NCI-H82 treated with DMSO at 0.1 percent for 48 hours (cell line): ENCODE measurements around the gene IRAK1BP1.
"Not testable (repeated sequence)": the region's sequence is repeated elsewhere in the genome, so short reads cannot be mapped to it uniquely, and the experiment has no call there.

Source experiments
- DNase-seq: peaks from one replicate; lab custom pipeline; 2025; ENCODE audit not compliant: unreplicated experiment; lab: John Stamatoyannopoulos, UW

IRAK1BP1 gene

DNA sequence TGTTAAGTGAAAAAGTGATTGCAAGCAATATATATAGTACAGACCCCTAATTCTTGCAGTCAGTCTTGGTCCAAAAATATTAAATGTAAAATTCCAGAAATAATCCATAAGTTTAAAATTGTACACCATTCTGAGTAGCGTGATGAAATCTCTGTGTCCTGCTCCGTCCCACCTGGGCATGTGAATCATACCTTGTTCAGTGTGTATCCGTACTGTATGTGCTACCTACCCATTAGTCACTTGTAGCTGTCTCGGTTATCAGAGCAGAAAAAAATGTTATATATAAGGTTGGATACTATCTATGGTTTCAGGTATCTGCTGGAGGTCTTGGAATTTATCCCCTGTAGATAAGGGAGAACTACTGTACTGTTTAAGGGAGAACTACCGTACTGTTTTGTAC, 16.3 kb downstream of the IRAK1BP1 start:
- no peak for DNase-seq

DNA sequence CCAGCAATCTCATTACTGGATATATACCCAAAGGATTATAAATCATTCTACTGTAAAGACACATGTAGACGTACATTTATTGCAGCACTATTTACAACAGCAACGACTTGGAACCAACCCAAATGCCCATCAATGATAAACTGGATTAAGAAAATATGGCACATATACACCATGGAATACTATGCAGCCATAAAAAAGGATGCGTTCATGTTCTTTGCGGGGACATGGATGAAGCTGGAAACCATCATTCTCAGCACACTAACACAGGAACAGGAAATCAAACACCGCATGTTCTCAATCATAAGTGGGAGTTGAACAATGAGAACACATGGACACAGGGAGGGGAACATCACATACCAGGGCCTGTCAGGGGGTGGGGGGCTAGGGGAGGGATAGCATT, 22.6 kb downstream of the IRAK1BP1 start:
- not testable (repeated sequence) for DNase-seq

DNA sequence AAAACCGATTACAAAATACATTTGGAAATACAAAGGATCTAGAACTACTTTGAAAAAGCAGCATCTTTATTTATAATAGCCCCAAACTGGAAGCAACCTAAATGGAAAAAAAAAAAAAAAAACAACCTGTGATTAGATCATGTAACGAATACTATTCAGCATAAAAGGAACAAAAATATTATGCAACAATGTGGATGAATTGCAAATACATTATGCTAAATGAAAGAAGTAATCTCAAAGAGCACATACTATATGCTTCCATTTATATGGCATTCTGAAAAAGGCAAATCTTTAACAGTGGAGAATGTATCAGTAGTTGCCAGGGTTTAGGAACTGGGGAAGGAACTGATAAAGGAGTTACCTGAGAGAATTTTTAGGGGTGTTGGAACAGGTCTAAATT, 28.9 kb downstream of the IRAK1BP1 start:
- DNase-seq = no peak

DNA sequence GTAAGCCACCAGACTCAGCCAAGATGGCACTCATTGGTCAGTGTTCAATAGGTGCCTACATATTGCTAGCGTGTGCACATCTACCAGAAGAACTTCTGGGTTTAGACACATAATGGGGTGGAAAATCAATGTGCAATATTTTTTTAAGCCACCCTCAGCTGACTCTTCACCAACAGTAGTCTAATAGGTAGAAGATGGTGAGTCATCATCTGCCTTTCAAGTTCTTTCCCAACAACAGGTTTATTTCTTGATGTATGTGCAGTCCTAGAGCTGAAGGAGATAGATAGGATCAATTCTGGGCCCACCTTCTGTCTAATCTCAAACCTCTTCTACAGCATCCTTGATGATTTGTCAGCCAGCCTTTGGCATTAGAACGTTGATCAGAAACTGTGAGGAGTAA, 41.3 kb downstream of the IRAK1BP1 start:
- DNase-seq = no peak

DNA sequence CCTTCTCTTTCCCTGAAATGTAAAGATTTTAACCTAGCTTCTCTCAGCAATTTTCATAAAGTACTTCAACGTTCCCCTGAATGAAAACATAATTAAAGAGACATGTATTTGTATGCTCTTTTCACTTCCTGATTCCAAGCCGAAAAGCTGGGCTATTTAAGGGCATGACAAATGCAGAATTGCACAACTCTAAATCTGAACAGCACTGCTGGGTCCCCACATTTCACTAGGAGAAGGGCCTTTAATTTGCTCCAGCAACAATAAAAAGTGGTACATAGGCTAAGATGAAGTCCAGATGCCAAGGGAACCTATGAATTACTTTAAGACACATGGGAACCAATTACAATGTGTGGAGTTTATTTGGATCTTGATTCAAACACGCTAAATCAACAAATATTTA, 42.0 kb downstream of the IRAK1BP1 start:
- DNase-seq = no peak

DNA sequence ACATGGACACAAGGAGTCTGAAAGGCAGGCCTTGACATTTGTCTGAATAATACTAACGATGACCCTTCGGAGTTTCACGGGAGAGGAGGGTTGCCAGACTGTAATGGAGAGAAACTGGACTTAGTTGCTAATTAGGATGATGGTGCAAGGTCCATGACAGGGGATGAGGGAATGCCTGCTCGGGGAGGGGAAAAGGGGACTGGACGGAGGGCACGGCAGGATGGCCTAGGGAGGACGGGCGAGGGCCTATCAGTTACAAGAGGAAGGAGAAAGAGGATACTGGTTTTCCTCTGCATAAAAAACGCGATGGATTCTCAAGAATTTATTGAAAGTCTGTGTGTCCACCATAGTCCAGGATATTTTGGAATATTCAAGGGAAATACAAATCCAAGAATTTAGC, 42.7 kb downstream of the IRAK1BP1 start:
- no peak for DNase-seq

DNA sequence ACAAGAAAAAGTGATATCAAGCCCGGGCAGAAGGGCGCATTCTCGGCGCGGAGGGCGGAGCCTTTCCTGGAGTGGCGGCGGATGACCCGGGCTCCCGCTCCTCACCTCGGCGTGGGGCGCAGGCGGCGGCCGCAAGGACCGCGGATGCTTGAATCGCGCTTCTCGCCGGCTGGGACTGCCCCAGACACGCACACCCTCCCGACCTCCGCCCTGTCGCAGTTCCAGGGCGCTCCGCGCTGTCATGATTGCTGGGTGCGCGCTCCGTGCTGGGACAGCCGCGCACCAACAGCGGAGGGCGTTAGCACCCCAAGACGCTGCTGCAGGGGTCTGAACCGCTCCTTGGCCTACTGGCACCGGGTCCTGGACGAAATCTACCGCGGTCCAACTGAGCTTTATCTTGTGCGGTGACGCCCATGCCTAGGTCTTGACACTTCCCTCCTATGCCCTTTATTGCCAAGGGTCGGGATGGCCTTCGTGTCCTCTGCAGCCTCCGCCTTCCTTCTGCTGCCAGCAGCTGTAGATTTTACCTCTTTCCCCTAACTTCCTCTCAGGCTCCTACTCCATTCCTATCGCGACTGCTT, 43.3 kb downstream of the IRAK1BP1 start:
- no peak for DNase-seq

DNA sequence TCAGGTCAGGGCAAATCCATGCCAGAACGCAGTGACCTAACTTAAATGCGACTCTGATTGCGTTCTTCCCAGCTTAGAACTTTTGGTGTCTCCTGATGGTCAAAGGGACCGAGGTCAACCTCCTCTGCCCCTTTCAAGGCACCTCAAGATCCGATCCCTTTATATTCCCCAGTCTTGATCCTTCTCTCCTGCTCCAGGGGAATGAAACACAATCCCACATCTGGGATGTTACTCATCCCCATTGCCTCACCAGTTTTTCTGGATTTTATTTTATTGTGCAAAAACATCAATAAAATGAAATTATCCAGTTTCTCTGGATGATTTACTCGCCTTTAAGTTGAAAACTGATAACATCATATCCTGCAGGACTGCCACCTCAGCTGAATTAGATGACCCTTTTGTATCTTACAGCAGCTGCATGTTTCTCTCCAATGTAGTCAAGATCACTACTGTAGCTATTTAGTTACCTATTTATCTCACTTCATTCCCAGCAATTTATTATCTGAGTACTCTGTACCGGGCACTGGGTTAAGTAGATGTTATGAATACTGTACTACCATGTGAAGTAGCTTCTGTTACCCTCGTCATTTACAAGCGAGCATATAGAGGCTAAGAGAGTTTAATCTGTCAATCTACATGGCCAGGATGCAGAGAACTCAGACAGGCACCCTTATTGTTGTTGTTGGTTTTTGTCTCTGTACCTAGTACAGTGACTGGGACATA, 44.0 kb downstream of the IRAK1BP1 start:
- no peak for DNase-seq

DNA sequence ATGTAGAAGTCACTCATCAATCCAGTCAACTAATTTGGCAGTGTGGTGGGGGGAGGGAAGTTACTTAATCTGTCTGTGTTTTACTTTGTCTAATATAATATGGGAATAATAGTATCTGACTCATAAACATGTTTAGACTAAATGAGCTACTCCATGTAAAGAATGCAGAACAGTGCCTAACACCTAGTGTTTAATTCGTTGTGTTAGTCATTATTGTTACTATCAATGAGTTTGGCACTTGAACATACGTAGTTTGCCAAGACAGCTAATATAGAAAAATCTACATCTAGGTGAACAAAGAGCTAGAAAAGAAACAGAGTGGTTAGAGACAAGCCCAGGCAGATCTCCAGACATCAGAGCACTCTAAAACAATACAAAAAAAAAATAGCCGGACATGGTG, 49.1 kb downstream of the IRAK1BP1 start:
- no peak for DNase-seq

DNA sequence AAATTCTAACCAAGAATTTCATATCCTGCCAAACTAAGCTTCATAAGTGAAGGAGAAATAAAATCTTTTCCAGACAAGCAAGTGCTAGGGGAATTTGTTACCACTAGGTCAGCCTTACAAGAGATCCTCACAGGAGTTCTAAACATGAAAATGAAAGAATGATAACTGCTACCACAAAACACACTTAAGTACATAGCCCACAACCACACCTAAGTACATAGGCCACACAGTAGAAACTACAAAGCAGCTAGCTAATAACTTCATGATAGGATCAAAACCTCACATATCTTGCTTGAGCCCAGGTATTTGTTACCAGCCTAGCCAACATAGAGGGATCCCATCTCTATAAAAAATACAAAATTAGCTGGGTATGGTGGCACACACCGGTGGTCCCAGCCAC, 50.4 kb downstream of the IRAK1BP1 start:
- no peak for DNase-seq

DNA sequence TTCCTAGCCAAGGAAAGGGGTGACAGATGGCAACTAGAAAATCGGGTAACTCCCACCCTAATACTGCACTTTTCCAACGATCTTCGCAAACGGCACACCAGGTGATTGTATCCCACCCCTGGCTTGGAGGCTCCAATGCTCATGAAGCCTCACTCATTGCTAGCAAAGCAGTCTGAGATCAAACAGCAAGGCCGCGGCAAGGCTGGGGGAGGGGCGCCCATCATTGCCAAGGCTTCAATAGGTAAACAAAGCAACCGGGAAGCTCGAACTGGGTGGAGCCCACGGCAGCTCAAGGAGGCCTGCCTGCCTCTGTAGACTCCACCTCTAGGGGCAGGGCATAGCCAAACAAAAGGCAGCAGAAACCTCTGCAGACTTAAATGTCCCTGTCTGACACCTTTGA, 53.8 kb downstream of the IRAK1BP1 start:
- not testable (repeated sequence) for DNase-seq

DNA sequence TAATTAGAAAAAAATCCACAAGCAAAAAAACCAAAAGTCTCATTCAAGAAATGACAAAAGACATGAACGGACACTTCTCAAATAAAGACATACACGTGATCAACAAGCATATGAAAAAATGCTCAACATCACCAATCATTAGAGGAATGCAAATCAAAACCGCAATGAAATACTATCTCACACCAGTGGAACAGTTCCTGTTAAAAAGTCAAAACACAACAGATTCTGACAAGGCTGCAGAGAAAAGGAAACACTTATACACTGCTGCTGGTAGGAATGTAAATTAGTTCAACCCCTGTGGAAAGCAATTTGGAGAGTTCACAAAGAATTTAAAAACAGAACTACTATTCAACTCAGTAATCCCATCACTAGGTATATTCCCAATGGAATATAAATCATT, 58.0 kb downstream of the IRAK1BP1 start:
- no peak for DNase-seq

DNA sequence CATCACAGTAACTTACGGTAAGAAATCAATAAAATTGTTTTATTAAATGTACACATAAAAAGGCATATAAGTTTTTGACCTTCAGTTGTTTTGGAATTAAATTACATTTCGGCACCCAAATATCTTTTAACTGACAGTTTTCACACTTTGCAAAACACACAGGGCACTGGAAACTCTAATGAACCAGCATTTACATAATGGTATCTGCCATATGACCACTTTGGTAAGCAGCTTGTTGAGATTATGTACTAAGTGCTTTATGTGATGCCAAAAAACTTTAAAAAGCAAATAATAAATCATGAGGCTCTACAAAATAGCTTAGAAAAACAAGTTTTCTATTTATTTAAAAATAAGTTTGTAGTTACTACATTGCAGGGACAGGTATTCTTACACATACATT, 68.2 kb downstream of the IRAK1BP1 start:
- no peak for DNase-seq

DNA sequence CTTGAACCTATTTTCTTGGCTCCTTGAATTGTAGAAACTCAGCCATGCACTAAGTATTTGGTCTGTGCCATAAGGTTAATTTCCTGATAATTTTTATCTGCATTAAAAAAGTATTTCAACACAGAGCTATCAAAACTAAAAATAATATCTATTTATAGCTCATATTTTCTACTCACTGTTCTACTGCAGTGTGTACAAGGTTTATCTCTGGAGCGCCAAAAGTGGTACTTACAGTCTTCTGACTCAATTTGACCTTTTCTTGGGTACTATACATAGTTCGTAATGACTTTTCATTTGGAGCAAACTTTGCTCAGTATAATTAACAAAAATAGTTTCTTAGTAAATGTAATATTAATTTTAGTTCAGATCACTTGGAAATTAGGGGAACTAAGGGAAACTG, 69.2 kb downstream of the IRAK1BP1 start:
- no peak for DNase-seq

DNA sequence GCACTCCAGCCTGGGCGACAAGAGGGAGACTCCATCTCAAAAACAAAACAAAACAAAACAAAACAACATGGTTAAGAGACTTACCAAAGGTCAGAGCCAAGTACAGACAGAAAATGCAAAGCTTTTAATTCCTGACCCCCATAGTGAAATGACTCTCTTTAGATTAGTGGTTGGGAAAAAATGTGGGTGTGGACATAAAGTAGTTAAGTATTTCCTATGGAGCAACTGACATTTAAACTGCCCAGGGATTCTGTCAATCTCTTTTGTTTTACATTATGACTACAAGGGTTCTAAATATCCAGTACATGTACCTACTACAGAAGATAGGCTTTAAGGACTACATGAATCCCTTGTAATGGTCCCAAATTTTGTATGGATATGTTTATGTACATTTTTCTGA, 75.1 kb downstream of the IRAK1BP1 start:
- DNase-seq = no peak

DNA sequence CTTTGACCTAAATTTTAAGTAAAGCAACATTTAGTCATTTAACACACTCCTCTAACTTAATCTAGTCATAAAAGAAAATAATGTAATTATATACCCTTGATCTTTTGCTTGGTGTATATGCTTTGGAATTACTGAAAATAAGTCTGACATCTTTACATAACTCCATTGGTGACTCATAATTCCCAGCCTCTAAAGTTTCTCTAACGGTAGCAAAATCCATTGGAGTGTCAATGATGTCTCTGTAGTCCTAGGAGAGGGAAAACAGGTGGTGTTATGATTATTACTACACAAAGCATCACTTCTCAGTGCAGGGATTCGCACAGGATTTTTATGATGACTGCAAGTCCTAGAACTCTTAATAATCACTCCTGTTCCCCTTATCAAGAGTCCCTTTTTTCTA, 80.2 kb downstream of the IRAK1BP1 start:
- DNase-seq = no peak

DNA sequence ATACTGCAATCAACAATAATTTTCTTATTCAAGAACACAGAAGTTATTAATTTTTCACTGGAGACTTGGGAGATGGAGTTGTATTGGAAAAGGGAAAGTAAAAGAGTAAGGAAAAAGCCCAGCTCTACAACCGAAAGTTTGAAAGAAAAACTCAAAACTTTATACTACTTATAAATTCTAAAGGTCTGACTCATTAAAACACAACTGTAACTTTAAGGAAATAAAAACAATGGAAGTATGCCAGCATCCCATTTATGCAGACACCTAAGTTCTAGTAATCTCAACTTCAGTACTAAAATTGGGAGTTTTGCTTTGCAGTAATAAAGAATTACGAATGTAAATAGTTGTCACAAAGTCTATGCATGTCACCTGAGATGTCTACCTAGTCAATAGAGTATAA, 80.6 kb downstream of the IRAK1BP1 start:
- DNase-seq = no peak

DNA sequence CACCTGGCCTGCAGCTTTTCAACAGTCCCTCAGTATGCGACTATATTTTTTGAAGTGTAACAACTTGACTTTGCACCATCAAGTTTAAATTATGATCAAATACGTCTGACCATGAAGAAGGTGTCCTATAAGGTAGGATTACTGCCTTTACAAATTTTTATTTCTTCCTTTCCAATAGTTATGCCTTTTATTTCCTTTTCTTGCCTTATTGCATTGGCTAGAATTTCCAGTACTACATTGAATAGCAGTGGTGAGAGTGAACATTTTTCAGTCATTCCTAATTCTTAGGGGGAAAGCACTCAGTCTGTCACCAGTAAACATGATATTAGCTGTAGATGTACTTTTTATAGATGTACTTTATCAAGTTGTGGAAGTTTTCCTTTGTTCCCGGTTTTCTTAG, 81.4 kb downstream of the IRAK1BP1 start:
- DNase-seq = no peak

DNA sequence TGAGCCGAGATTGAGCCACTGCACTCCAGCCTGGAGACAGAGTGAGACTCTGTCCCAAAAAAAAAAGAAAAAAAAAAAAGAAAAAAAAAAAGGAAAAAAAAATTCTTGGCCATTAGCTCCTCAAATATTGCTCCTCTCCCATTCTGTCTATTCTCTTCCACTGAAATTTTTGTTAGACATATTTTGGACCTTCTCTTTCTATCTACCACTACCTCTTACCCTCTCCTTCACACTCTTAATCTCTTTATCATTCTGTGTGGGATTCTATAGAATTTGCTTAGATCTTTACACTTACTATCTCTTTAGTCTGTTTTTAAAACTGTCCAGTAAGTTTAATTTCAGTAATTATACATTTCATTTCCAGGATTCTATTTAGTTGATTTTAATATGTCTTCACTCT, 85.0 kb downstream of the IRAK1BP1 start:
- DNase-seq = no peak
